ENCODE data around the gene TMEM242. TPM values are rescaled to one million over a fixed set of nuclear protein-coding genes. Genes with fewer than 3 reads are reported as not detected.

TMEM242 gene
- total RNA-seq, 1 donor from 2014 or later = 9.9 TPM

- no peak overlapping the region for H3K27ac ChIP-seq
- H3K9me3 ChIP-seq = no peaks in the 10 kb centered on the region
- no peak for DNase-seq
- intact Hi-C loops (cut with DNase I) = no loop called here
- TF ChIP-seq CTCF (IDR thresholded peaks at IDR 0.05) = no peak
- H3K27me3 ChIP-seq = no peaks in the 10 kb centered on the region
- H3K36me3 ChIP-seq = no peaks in the 10 kb centered on the region
- no peak overlapping the region for H3K4me3 ChIP-seq
- no peaks in the 10 kb centered on the region for H3K4me1 ChIP-seq
- no peak for ATAC-seq
These were observed 78.5 kb downstream of the TMEM242 start for GRCh38 chr6:157244780-157245179.

GRCh38 chr6:157244175-157244574, 79.1 kb downstream of the TMEM242 start:
- intact Hi-C loops (cut with DNase I) = no loop called here
- no peaks in the 10 kb centered on the region for H3K4me1 ChIP-seq
- H3K9me3 ChIP-seq = no peaks in the 10 kb centered on the region
- TF ChIP-seq CTCF (IDR thresholded peaks at IDR 0.05) = no peak
- H3K27me3 ChIP-seq = no peaks in the 10 kb centered on the region
- no peak overlapping the region for H3K4me3 ChIP-seq
- H3K27ac ChIP-seq = no peak overlapping the region
- no peak for ATAC-seq
- H3K36me3 ChIP-seq = no peaks in the 10 kb centered on the region
- DNase-seq = no peak

- Histone ChIP-seq H3K36me3 (no peaks in the 10 kb centered on the region), H3K4me1 (no peaks in the 10 kb centered on the region), H3K27me3 (no peaks in the 10 kb centered on the region), H3K9me3 (no peaks in the 10 kb centered on the region), H3K4me3 (no peak overlapping the region), H3K27ac (no peak overlapping the region)
- no peak for ATAC-seq
- DNase-seq = no peak
- TF ChIP-seq CTCF (IDR thresholded peaks at IDR 0.05) = no peak
- intact Hi-C loops (cut with DNase I) = no loop called here
These were observed 80.5 kb downstream of the TMEM242 start for GRCh38 chr6:157242791-157243190.

GRCh38 chr6:157240960-157241311, 82.4 kb downstream of the TMEM242 start:
- DNase-seq (no peak), ATAC-seq (no peak)
- intact Hi-C loops (cut with DNase I) = no loop called here
- Histone ChIP-seq H3K4me1 (no peaks in the 10 kb centered on the region), H3K27ac (no peak overlapping the region), H3K27me3 (peaks cover 3% of the 10 kb centered on the region), H3K36me3 (no peaks in the 10 kb centered on the region), H3K4me3 (no peak overlapping the region), H3K9me3 (no peaks in the 10 kb centered on the region)
- TF ChIP-seq CTCF (IDR thresholded peaks at IDR 0.05) = no peak

GRCh38 chr6:157240059-157240959, 83.0 kb downstream of the TMEM242 start:
- Histone ChIP-seq H3K36me3 (no peaks in the 10 kb centered on the region), H3K27me3 (peaks cover 7% of the 10 kb centered on the region), H3K9me3 (no peaks in the 10 kb centered on the region), H3K27ac (no peak overlapping the region), H3K4me3 (no peak overlapping the region), H3K4me1 (peaks cover 4% of the 10 kb centered on the region)
- DNase-seq (peak; percentile 59), ATAC-seq (no peak)
- intact Hi-C loops (cut with DNase I) = no loop called here
- no peak for TF ChIP-seq CTCF (IDR thresholded peaks at IDR 0.05)

Measured in upper lobe of right lung (tissue), 1 donor.